Stomach (tissue), 9 donors: ENCODE measurements around the gene KCNQ1. TPM values are rescaled to one million over a fixed set of nuclear protein-coding genes. Genes with fewer than 3 reads are reported as not detected.
A peak's percentile ranks its signal among the peaks of the same experiment; 100 is the strongest.

ENCODE experiments used
- DNase-seq, 2 donors: peaks; one replicate each; pipeline versions ENCODE4 v3.0.0 to v3.0.0-alpha.2; 2013 to 2019
- H3K27ac ChIP-seq, 5 donors: fragments of 200-600 bp in 4 of 5; sonication (generic) in 4 of 5; one replicate each; pipeline ENCODE4 v1.5.1; 2013 to 2019; ENCODE audit warnings: mild to moderate bottlenecking in 1 of 5, moderate library complexity in 1 of 5
- H3K27me3 ChIP-seq, 3 donors: fragments of 200-600 bp; sonication (generic); one replicate each; pipeline ENCODE4 v1.5.1; 2017 to 2019; ENCODE audit warnings: mixed run types in 1 of 3
- H3K36me3 ChIP-seq, 4 donors: fragments of 200-600 bp; sonication (generic); 1 replicate in 3 of 4; 2 replicates in 1 of 4; pipeline ENCODE4 v1.5.1; 2016 to 2019
- H3K4me1 ChIP-seq, 4 donors: fragments of 200-600 bp; sonication (generic); one replicate each; pipeline ENCODE4 v1.5.1; 2016 to 2019
- H3K4me3 ChIP-seq, 4 donors: fragments of 200-600 bp; sonication (generic) in 3 of 4; one replicate each; pipeline ENCODE4 v1.5.1; 2016 to 2019; ENCODE audit warnings: mild to moderate bottlenecking in 1 of 4
- H3K9me3 ChIP-seq, 4 donors: fragments of 200-600 bp; sonication (generic); one replicate each; pipeline ENCODE4 v1.5.1; 2016 to 2019
- EP300 ChIP-seq: sonication (generic); formaldehyde crosslinking; IDR thresholded peaks from one replicate; pipeline ENCODE4 v1.6.1; 2017; ENCODE audit warnings: antibody characterized with exemption
- POLR2A ChIP-seq, 4 donors: fragments of 450-650 bp; IDR thresholded peaks; one replicate each; pipeline ENCODE4 v1.6.1; 2016; ENCODE audit warnings: antibody characterized with exemption in 4 of 4, control low read depth in 2 of 4, mild to moderate bottlenecking in 1 of 4, moderate library complexity in 1 of 4
- POLR2AphosphoS5 ChIP-seq, 3 donors: sonication (generic); formaldehyde crosslinking; IDR thresholded peaks; one replicate each; pipeline ENCODE4 v1.6.1; 2016; ENCODE audit warnings: antibody characterized with exemption in 3 of 3
- WGBS, 5 donors: extraction: QIAGEN DNeasy Blood & Tissue Kit in 3 of 5; methylation state at CpG; one replicate each; pipeline versions ENCODE4 v1.1.5 to v1.1.7; 2013 to 2018; 5-methylcytosine and 5-hydroxymethylcytosine counted together
- intact Hi-C: fragments of 100-400 bp; cut with DNase I; formaldehyde crosslinking; loops from one replicate; pipeline ENCODE4 v1.15.1; 2023; ENCODE audit warnings: low total_unique reads
- polyA plus RNA-seq, 3 donors: library from polyadenylated mRNA; stranded (reverse); fragments of 200-250 nt; gene quantifications; one replicate each; pipeline ENCODE4 v1.2.3, GENCODE V29; 2013
- total RNA-seq, 5 donors: library from RNA; depleted of rRNA; stranded (reverse); fragments of >200 nt; gene quantifications; one replicate each; pipeline versions ENCODE4 v1.1.0 to v1.2.3, GENCODE V29; 2014 to 2016
- TF ChIP-seq, protein P1 (sequence below), 7 experiments: fragments of 450-650 bp in 4 of 7; fragments of 200-600 bp in 3 of 7; sonication (generic) in 3 of 7; IDR thresholded peaks; one replicate each; pipeline ENCODE4 v1.5.1; 2016 to 2019; ENCODE audit warnings: antibody characterized with exemption in 7 of 7, control low read depth in 2 of 7, mild to moderate bottlenecking in 1 of 7
- donor health status: healthy with polysubstance abuse.
- donor health status: Bipolar disorder and iron deficiency.
- donor health status: healthy.

Gene KCNQ1
- total and polyA plus RNA-seq, 8 donors, result 12.1 to 155 (median 49.0) TPM

GRCh38 chr11:2791139-2791520 lies 346.3 kb downstream of the KCNQ1 start:
- no peak for TF ChIP-seq POLR2A (IDR thresholded peaks at IDR 0.05)
- TF ChIP-seq, protein P1, sequence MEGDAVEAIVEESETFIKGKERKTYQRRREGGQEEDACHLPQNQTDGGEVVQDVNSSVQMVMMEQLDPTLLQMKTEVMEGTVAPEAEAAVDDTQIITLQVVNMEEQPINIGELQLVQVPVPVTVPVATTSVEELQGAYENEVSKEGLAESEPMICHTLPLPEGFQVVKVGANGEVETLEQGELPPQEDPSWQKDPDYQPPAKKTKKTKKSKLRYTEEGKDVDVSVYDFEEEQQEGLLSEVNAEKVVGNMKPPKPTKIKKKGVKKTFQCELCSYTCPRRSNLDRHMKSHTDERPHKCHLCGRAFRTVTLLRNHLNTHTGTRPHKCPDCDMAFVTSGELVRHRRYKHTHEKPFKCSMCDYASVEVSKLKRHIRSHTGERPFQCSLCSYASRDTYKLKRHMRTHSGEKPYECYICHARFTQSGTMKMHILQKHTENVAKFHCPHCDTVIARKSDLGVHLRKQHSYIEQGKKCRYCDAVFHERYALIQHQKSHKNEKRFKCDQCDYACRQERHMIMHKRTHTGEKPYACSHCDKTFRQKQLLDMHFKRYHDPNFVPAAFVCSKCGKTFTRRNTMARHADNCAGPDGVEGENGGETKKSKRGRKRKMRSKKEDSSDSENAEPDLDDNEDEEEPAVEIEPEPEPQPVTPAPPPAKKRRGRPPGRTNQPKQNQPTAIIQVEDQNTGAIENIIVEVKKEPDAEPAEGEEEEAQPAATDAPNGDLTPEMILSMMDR (IDR thresholded peaks at IDR 0.05), result no peak
- TF ChIP-seq POLR2AphosphoS5 (IDR thresholded peaks at IDR 0.05), result no peak
- no peak for TF ChIP-seq EP300
- Histone ChIP-seq H3K4me1 (peaks cover 6 to 35% (median 33%) of the 10 kb centered on the region in 4 donors), H3K9me3 (no peaks in the 10 kb centered on the region), H3K4me3 (peak overlapping the region; percentile 39 to 55 (median 52)), H3K27me3 (peaks cover 0 to 5% (median 0%) of the 10 kb centered on the region in 3 donors), H3K27ac (peak overlapping the region; percentile 22 to 80 (median 65)), H3K36me3 (no peaks in the 10 kb centered on the region)
- WGBS, 5 donors, result 47 to 94% (median 59%) methylated on average over 16 to 20 of the region's 20 CpGs
- peak; percentile 42 to 45 for DNase-seq
- intact Hi-C loops, result no loop called here

DNA sequence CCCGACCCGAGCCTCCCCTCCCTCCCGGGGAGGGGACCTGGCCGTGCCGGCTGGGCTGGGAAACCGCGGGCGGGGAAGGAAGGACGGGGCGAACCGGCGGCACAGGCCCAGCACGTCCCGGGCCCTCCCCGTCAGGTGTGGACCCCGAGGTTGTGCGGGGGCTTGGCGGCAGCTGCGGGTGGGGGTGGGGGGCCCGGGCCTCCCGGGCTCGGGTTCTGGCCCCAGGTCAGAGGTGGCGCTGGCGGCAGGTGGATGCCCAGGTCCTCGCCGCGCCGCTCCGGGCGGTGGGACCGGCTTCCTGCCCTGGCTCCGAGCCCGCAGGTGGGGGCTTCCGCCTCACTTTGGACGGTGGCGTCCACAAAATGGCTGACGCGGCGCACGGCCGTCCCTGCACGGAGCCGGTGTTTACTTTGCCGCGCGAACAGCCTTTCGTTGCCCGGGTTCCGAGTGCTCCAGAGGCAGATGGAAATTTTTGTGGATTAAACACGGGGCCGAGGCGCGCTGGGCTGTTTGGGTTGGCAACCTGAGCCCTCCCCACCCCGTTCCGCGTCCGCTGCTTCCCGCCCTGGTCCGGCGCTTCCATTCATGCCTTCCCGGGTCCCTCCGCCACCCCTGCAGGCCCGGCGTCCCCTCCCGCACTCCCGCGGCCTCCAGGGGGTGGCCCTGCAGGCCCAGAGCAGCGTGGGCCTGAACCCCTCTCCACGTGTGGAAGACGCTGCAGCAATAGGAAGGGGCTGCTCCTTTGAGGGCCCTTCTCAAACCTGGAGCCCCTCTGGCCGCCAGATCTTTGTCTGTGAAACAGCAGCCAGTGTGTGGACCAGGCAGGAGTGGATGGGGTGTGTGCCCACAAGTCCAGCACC lies 346.9 kb downstream of the KCNQ1 start:
- H3K27ac ChIP-seq, result peak overlapping the region; percentile 22 to 80 (median 65)
- peak; percentile 61 to 78 for DNase-seq
- 6 to 19% (median 9%) methylated on average over 7 to 71 of the region's 71 CpGs for WGBS, 5 donors

DNA sequence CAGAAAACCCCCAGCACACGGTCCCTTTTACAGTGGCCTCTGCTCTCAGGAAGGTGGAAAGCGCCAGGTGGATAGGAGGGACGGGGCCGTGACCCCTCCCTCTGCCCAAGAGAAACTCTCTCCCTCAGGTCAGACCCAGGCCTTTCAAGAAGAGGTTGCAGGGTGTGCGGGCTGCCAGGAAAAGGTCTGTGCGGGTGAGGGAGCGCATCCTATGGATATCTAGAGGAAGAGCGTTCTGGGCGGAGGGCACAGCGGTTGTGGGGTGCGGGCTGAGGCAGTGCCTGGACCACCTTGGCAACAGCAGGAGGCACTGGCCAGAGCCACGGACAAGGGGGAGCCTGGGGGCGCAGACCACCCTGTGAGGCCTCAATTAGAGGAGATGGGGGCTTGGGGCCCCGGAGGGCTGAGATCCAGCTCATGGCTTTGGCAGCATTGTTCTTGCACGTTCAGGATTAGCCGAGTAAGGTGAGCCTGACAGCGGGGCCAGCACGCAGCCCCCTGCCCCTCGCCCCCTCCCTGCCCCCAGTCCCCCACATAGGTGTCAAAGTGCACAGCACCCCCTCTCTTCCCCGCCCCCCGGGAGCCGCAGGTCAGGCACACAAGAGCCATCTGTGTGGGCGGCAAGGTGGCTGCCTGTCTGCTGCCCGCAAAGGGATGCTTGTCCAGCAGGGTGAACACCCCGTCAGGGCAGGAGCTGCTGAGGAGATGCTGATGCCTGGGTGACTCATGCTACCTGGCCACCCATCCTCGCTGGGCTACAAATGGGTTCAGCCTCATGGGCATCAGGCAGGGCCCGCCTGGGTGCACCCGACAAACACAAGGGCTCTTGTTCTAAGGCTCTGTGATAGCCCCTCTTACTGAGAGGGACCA lies 347.8 kb downstream of the KCNQ1 start:
- peak in 1 of 2 donors; percentile 25 for DNase-seq
- Histone ChIP-seq H3K9me3 (no peaks in the 10 kb centered on the region), H3K4me1 (peaks cover 6 to 35% (median 31%) of the 10 kb centered on the region in 4 donors), H3K27ac (peak overlapping the region in 2 of 5 donors; percentile 76 to 80), H3K27me3 (peaks cover 0 to 5% (median 0%) of the 10 kb centered on the region in 3 donors), H3K4me3 (no peak overlapping the region), H3K36me3 (no peaks in the 10 kb centered on the region)
- intact Hi-C loops, result no loop called here
- no peak for TF ChIP-seq POLR2AphosphoS5 (IDR thresholded peaks at IDR 0.05)
- no peak for TF ChIP-seq EP300
- TF ChIP-seq, protein P1 (IDR thresholded peaks at IDR 0.05), result no peak
- TF ChIP-seq POLR2A (IDR thresholded peaks at IDR 0.05), result no peak
- 91 to 95% (median 92%) methylated on average over 20 to 28 of the region's 28 CpGs for WGBS, 5 donors

More for the DNA sequence above, 346.9 kb downstream of the KCNQ1 start:
- Histone ChIP-seq H3K27me3 (peaks cover 0 to 5% (median 0%) of the 10 kb centered on the region in 3 donors), H3K9me3 (no peaks in the 10 kb centered on the region), H3K36me3 (no peaks in the 10 kb centered on the region), H3K4me3 (peak overlapping the region; percentile 39 to 55 (median 52)), H3K4me1 (peaks cover 6 to 35% (median 33%) of the 10 kb centered on the region in 4 donors)
- intact Hi-C loops, result no loop called here
- TF ChIP-seq EP300 (no peak), POLR2A (IDR thresholded peaks at IDR 0.05) (no peak), POLR2AphosphoS5 (IDR thresholded peaks at IDR 0.05) (no peak)
- TF ChIP-seq, protein P1 (IDR thresholded peaks at IDR 0.05), result no peak

DNA sequence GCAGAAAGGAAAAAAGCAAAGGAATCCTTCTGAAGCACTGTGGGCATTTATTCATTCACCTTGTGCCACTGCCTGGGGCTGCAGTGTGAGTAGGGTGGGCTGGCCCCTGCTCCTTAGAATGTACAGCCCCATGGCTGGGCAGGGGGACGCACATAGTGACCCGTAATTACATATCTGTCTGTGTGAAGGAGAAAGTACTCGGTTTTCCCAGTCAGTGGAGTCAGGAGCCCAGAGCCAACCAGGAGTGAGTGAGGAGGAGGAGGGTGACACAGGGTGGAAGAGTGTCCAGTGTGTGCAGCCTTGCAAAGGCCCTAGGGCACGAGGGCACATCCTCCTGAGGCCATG lies 348.9 kb downstream of the KCNQ1 start:
- TF ChIP-seq, protein P1 (IDR thresholded peaks at IDR 0.05), result no peak
- no peak for TF ChIP-seq EP300
- TF ChIP-seq POLR2AphosphoS5 (IDR thresholded peaks at IDR 0.05), result no peak
- no peak for TF ChIP-seq POLR2A (IDR thresholded peaks at IDR 0.05)
- 87 to 96% (median 91%) methylated on average over 4 of the region's 4 CpGs for WGBS, 5 donors
- peak in 1 of 2 donors; percentile 19 for DNase-seq

More for the DNA sequence above, 348.9 kb downstream of the KCNQ1 start:
- peaks cover 0 to 27% (median 22%) of the 10 kb centered on the region in 4 donors for H3K4me1 ChIP-seq
- H3K4me3 ChIP-seq, result no peak overlapping the region
- H3K27me3 ChIP-seq, result peaks cover 0 to 5% (median 0%) of the 10 kb centered on the region in 3 donors
- no peak overlapping the region for H3K27ac ChIP-seq
- H3K36me3 ChIP-seq, result no peaks in the 10 kb centered on the region
- H3K9me3 ChIP-seq, result no peaks in the 10 kb centered on the region
- intact Hi-C loops, result no loop called here
